ENCODE results near the gene PDE2A.
"Not testable (repeated sequence)": the region's sequence is repeated elsewhere in the genome, so short reads cannot be mapped to it uniquely, and the experiment has no call there.

DNA sequence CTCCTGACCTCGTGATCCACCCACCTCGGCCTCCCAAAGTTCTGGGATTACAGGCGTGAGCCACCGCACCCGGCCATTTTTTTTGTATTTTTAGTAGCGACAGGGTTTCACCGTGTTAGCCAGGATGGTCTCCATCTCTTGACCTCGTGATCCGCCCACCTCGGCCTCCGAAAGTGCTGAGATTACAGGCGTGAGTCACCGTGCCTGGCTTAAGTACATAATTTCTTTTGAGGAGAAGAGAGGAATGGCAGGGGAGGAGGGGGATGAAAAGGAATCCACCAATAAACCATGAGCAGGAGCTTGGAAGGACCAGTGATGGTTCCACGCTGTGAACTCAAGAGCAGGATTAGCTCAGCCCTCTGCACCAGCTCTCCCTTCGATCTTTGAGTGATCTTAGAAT is 113.4 kb downstream of the PDE2A start:
- TF ChIP-seq, protein P1, sequence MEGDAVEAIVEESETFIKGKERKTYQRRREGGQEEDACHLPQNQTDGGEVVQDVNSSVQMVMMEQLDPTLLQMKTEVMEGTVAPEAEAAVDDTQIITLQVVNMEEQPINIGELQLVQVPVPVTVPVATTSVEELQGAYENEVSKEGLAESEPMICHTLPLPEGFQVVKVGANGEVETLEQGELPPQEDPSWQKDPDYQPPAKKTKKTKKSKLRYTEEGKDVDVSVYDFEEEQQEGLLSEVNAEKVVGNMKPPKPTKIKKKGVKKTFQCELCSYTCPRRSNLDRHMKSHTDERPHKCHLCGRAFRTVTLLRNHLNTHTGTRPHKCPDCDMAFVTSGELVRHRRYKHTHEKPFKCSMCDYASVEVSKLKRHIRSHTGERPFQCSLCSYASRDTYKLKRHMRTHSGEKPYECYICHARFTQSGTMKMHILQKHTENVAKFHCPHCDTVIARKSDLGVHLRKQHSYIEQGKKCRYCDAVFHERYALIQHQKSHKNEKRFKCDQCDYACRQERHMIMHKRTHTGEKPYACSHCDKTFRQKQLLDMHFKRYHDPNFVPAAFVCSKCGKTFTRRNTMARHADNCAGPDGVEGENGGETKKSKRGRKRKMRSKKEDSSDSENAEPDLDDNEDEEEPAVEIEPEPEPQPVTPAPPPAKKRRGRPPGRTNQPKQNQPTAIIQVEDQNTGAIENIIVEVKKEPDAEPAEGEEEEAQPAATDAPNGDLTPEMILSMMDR (IDR thresholded peaks at IDR 0.05): not testable (repeated sequence)
- not testable (repeated sequence) for TF ChIP-seq POLR2A, EP300, POLR2AphosphoS5 (IDR thresholded peaks at IDR 0.05)

All from upper lobe of left lung (tissue), 4 donors.